HCT116 (cell line): Measurements from ENCODE around the gene CLPTM1L. TPM values are rescaled to one million over a fixed set of nuclear protein-coding genes. Genes with fewer than 3 reads are reported as not detected.

Source experiments
- ATAC-seq: fragments of 200-7000 bp; cut with Tn5 transposase; 2 replicates; pipeline ENCODE4 v1.9.1; 2020; ENCODE audit warnings: mild to moderate bottlenecking, moderate library complexity
- BruUV-seq: library from RNA; stranded (reverse); fragments of 400-500 nt; replicated peaks from 2 replicates; lab custom pipeline; 2021; lab: Mats Ljungman, UMichigan
- CTCF ChIA-PET: fragments of 300-600 bp; sonication (Branson Sonifier 250); formaldehyde crosslinking; loops from one replicate; lab custom pipeline; 2021; ENCODE audit warnings: antibody characterized with exemption; lab: Charles Lee
- POLR2A ChIA-PET: fragments of 300-600, 350-600 bp; sonication (Branson Sonifier 250); formaldehyde crosslinking; loops from one replicate; lab custom pipeline; 2021; ENCODE audit warnings: antibody characterized with exemption; lab: Charles Lee
- RAD21 ChIA-PET, 2 experiments: fragments of 300-600 bp; sonication (Branson Sonifier 250); formaldehyde crosslinking; loops; one replicate each; lab custom pipeline; 2023; ENCODE audit warnings: low total read pairs in 2 of 2; ENCODE audit not compliant: uncharacterized antibody in 2 of 2, unreplicated experiment in 2 of 2, low non-redundant PET in 1 of 2; lab: Charles Lee
- DNase-seq: peaks from one replicate; pipeline ENCODE4 v3.0.0-alpha.2; 2010; ENCODE audit warnings: low read depth, low spot score
- H2AFZ ChIP-seq: fragments of 200-600 bp; shearing (Covaris generic), sonication (generic); 2 replicates; pipeline ENCODE4 v1.6.1; 2017; ENCODE audit warnings: low read depth, mixed run types, mixed read lengths, antibody characterized with exemption, low read length; ENCODE audit not compliant: poor library complexity, severe bottlenecking
- H3K27ac ChIP-seq: 2 replicates; pipeline ENCODE4 v1.5.1; 2012; ENCODE audit warnings: low read depth, low read length
- H3K27me3 ChIP-seq: fragments of 200-600 bp; sonication (generic); 2 replicates; pipeline ENCODE4 v1.6.1; 2016; ENCODE audit warnings: mixed run types, low read length, mixed read lengths; ENCODE audit not compliant: insufficient read depth
- H3K36me3 ChIP-seq, 2 experiments: fragments of 200-500 bp in 1 of 2; fragments of 200-600 bp in 1 of 2; sonication (Bioruptor generic) in 1 of 2; sonication (generic) in 1 of 2; 2 replicates each; pipeline versions ENCODE4 v1.5.1 to v1.6.1; 2014 to 2016; ENCODE audit warnings: low read length in 2 of 2, inconsistent platforms in 1 of 2, mixed read lengths in 1 of 2, mixed run types in 1 of 2; ENCODE audit not compliant: insufficient read depth in 2 of 2, control insufficient read depth in 1 of 2
- H3K4me1 ChIP-seq, 2 experiments: fragments of 200-600 bp in 1 of 2; sonication (generic) in 1 of 2; 2 replicates each; pipeline versions ENCODE4 v1.5.1 to v1.6.1; 2012 to 2017; ENCODE audit warnings: low read length in 2 of 2, inconsistent platforms in 1 of 2, mild to moderate bottlenecking in 1 of 2, mixed read lengths in 1 of 2, mixed run types in 1 of 2, moderate library complexity in 1 of 2; ENCODE audit not compliant: insufficient read depth in 2 of 2, control insufficient read depth in 1 of 2
- H3K4me2 ChIP-seq: fragments of 200-600 bp; sonication (generic); 2 replicates; pipeline ENCODE4 v1.6.1; 2017; ENCODE audit warnings: mixed run types, low read length, mixed read lengths
- H3K4me3 ChIP-seq, 2 experiments: fragments of 200-600 bp in 1 of 2; sonication (generic) in 1 of 2; replicated peaks in 1 of 2; 2 replicates each; pipeline ENCODE4 v1.5.1; 2011 to 2016; ENCODE audit warnings: low read length in 2 of 2, control low read depth in 1 of 2, low read depth in 1 of 2, mild to moderate bottlenecking in 1 of 2, mixed read lengths in 1 of 2, mixed run types in 1 of 2
- H3K79me2 ChIP-seq: fragments of 200-600 bp; sonication (generic); 2 replicates; pipeline ENCODE4 v1.6.1; 2017; ENCODE audit warnings: mild to moderate bottlenecking, mixed run types, low read length, moderate library complexity, mixed read lengths; ENCODE audit not compliant: insufficient read depth
- H3K9ac ChIP-seq: fragments of 200-600 bp; sonication (generic); 2 replicates; pipeline ENCODE4 v1.6.1; 2016; ENCODE audit warnings: low read length, mixed read lengths
- H3K9me2 ChIP-seq: fragments of 200-600 bp; sonication (generic), shearing (Covaris generic); 2 replicates; pipeline ENCODE4 v1.6.1; 2017; ENCODE audit warnings: mixed run types, mild to moderate bottlenecking, moderate library complexity; ENCODE audit not compliant: insufficient read depth
- H3K9me3 ChIP-seq, 2 experiments: fragments of 200-500 bp in 1 of 2; fragments of 200-600 bp in 1 of 2; sonication (Bioruptor generic) in 1 of 2; sonication (generic) in 1 of 2; 2 replicates each; pipeline ENCODE4 v1.6.1; 2014 to 2017; ENCODE audit warnings: low read length in 2 of 2, mixed read lengths in 2 of 2, inconsistent platforms in 1 of 2, low read depth in 1 of 2, mild to moderate bottlenecking in 1 of 2, mixed run types in 1 of 2, moderate library complexity in 1 of 2; ENCODE audit not compliant: control insufficient read depth in 1 of 2, insufficient read depth in 1 of 2
- H4K20me1 ChIP-seq: fragments of 200-600 bp; sonication (generic), shearing (Covaris generic); 2 replicates; pipeline ENCODE4 v1.6.1; 2017; ENCODE audit warnings: mixed run types, mild to moderate bottlenecking, moderate library complexity; ENCODE audit not compliant: insufficient read depth
- CBX3 ChIP-seq: IDR thresholded peaks from 2 replicates; pipeline ENCODE4 v1.6.1; 2012; ENCODE audit warnings: low read depth
- CEBPB ChIP-seq: IDR thresholded peaks from 2 replicates; pipeline ENCODE4 v1.6.1; 2012; ENCODE audit warnings: low read depth
- ELF1 ChIP-seq: IDR thresholded peaks from 2 replicates; pipeline ENCODE4 v1.6.1; 2012; ENCODE audit warnings: low read depth, borderline replicate concordance
- EZH2 ChIP-seq: fragments of 200-600 bp; sonication (generic); IDR thresholded peaks from 2 replicates; pipeline ENCODE4 v1.6.1; 2017; ENCODE audit warnings: antibody characterized with exemption, mixed run types
- EZH2phosphoT487 ChIP-seq: fragments of 200-600 bp; IDR thresholded peaks from 2 replicates; pipeline ENCODE4 v1.6.1; 2018; ENCODE audit warnings: antibody characterized with exemption, borderline replicate concordance
- FOSL1 ChIP-seq: IDR thresholded peaks from 2 replicates; pipeline ENCODE4 v1.6.1; 2012; ENCODE audit warnings: low read depth
- JUND ChIP-seq: IDR thresholded peaks from 2 replicates; pipeline ENCODE4 v1.6.1; 2012
- MAX ChIP-seq: IDR thresholded peaks from 2 replicates; pipeline ENCODE4 v1.6.1; 2012
- POLR2A ChIP-seq: IDR thresholded peaks from 2 replicates; pipeline ENCODE4 v1.7.0; 2011; ENCODE audit warnings: borderline replicate concordance; ENCODE audit not compliant: insufficient read depth, insufficient read length; ENCODE audit errors: extremely low read depth
- POLR2AphosphoS5 ChIP-seq: IDR thresholded peaks from 2 replicates; pipeline ENCODE4 v1.6.1; 2011; ENCODE audit warnings: mild to moderate bottlenecking, low read depth, low read length, moderate library complexity
- RAD21 ChIP-seq: IDR thresholded peaks from 2 replicates; pipeline ENCODE4 v1.6.1; 2012; ENCODE audit warnings: low read depth, mild to moderate bottlenecking
- SP1 ChIP-seq: IDR thresholded peaks from 2 replicates; pipeline ENCODE4 v1.6.1; 2012; ENCODE audit warnings: low read depth
- TCF7L2 ChIP-seq: IDR thresholded peaks from 2 replicates; pipeline ENCODE4 v1.7.0; 2011; ENCODE audit warnings: borderline replicate concordance, inconsistent platforms; ENCODE audit not compliant: insufficient read depth, insufficient read length; ENCODE audit errors: extremely low read depth
- YY1 ChIP-seq: IDR thresholded peaks from 2 replicates; pipeline ENCODE4 v1.6.1; 2011; ENCODE audit warnings: low read length, low read depth, moderate library complexity, mild to moderate bottlenecking; ENCODE audit not compliant: insufficient replicate concordance; ENCODE audit errors: extremely low read depth
- ZBTB33 ChIP-seq: IDR thresholded peaks from 2 replicates; pipeline ENCODE4 v1.6.1; 2011; ENCODE audit warnings: mild to moderate bottlenecking, low read length, moderate library complexity; ENCODE audit not compliant: insufficient replicate concordance; ENCODE audit errors: extremely low read depth
- ZNF274 ChIP-seq: fragments of 200-500 bp; sonication (Bioruptor generic); IDR thresholded peaks from 2 replicates; pipeline ENCODE4 v1.6.1; 2014; ENCODE audit warnings: mild to moderate bottlenecking, low read depth, low read length, inconsistent platforms
- intact Hi-C: fragments of 100-400 bp; cut with micrococcal nuclease; formaldehyde crosslinking; loops from 2 replicates; pipeline ENCODE4 v1.10.0; 2022
- total RNA-seq: library from RNA; stranded (reverse); gene quantifications from one replicate; pipeline ENCODE4 v1.2.1, GENCODE V29; 2021; ENCODE audit not compliant: unreplicated experiment
- TF ChIP-seq, protein P1 (sequence below), 3 experiments: fragments of 200-600 bp in 1 of 3; sonication (generic) in 1 of 3; IDR thresholded peaks in 2 of 3; conservative IDR thresholded peaks in 1 of 3; 2 replicates each; pipeline ENCODE4 v1.5.1; 2012 to 2017; ENCODE audit warnings: low read depth in 2 of 3, low read length in 2 of 3, antibody characterized with exemption in 1 of 3, borderline replicate concordance in 1 of 3, control low read depth in 1 of 3, mild to moderate bottlenecking in 1 of 3, mixed read lengths in 1 of 3, mixed run types in 1 of 3, moderate library complexity in 1 of 3; ENCODE audit not compliant: insufficient read depth in 1 of 3
- TF ChIP-seq, protein P2 (sequence below): IDR thresholded peaks from 2 replicates; pipeline ENCODE4 v1.6.1; 2012; ENCODE audit warnings: low read depth

CLPTM1L gene
- total RNA-seq, 1 experiment from 2014 or later = 98.4 TPM

GRCh38 chr5:1331861-1332405, 13.0 kb downstream of the CLPTM1L start:
- H3K4me3 ChIP-seq = no peak overlapping the region
- ChIA-PET POLR2A (no interaction called here), RAD21 (no interaction called here), CTCF (no interaction called here)
- no peak overlapping the region for H3K27ac ChIP-seq
- H3K9me2 ChIP-seq = no peaks in the 10 kb centered on the region
- H4K20me1 ChIP-seq = peaks cover 5% of the 10 kb centered on the region; the same call in 1 of the 2 replicates
- peaks cover 26% of the 10 kb centered on the region for H3K79me2 ChIP-seq
- H2AFZ ChIP-seq = no peak overlapping the region
- no peak overlapping the region for H3K4me2 ChIP-seq
- BruUV-seq = no TSS peak
- ATAC-seq (no peak), DNase-seq (no peak)
- TF ChIP-seq, protein P1, sequence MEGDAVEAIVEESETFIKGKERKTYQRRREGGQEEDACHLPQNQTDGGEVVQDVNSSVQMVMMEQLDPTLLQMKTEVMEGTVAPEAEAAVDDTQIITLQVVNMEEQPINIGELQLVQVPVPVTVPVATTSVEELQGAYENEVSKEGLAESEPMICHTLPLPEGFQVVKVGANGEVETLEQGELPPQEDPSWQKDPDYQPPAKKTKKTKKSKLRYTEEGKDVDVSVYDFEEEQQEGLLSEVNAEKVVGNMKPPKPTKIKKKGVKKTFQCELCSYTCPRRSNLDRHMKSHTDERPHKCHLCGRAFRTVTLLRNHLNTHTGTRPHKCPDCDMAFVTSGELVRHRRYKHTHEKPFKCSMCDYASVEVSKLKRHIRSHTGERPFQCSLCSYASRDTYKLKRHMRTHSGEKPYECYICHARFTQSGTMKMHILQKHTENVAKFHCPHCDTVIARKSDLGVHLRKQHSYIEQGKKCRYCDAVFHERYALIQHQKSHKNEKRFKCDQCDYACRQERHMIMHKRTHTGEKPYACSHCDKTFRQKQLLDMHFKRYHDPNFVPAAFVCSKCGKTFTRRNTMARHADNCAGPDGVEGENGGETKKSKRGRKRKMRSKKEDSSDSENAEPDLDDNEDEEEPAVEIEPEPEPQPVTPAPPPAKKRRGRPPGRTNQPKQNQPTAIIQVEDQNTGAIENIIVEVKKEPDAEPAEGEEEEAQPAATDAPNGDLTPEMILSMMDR (IDR thresholded peaks at IDR 0.05 in 2 of 3, conservative IDR thresholded peaks at IDR 0.05 in 1 of 3; ENCODE audit: borderline replicate concordance in 1 of 3, insufficient read depth in 1 of 3, low read depth in 2 of 3, low read length in 2 of 3) = no peak
- TF ChIP-seq TCF7L2 = no peak
- no peak for TF ChIP-seq MAX
- no peak for TF ChIP-seq RAD21
- TF ChIP-seq YY1 = no peak
- TF ChIP-seq ZNF274 = no peak
- TF ChIP-seq FOSL1 = no peak
- no peak for TF ChIP-seq ZBTB33
- no peak for TF ChIP-seq EZH2phosphoT487
- no peak for TF ChIP-seq EZH2
- TF ChIP-seq CEBPB = no peak
- no peak for TF ChIP-seq POLR2AphosphoS5
- no peak for TF ChIP-seq POLR2A
- TF ChIP-seq SP1 = no peak
- TF ChIP-seq, protein P2, sequence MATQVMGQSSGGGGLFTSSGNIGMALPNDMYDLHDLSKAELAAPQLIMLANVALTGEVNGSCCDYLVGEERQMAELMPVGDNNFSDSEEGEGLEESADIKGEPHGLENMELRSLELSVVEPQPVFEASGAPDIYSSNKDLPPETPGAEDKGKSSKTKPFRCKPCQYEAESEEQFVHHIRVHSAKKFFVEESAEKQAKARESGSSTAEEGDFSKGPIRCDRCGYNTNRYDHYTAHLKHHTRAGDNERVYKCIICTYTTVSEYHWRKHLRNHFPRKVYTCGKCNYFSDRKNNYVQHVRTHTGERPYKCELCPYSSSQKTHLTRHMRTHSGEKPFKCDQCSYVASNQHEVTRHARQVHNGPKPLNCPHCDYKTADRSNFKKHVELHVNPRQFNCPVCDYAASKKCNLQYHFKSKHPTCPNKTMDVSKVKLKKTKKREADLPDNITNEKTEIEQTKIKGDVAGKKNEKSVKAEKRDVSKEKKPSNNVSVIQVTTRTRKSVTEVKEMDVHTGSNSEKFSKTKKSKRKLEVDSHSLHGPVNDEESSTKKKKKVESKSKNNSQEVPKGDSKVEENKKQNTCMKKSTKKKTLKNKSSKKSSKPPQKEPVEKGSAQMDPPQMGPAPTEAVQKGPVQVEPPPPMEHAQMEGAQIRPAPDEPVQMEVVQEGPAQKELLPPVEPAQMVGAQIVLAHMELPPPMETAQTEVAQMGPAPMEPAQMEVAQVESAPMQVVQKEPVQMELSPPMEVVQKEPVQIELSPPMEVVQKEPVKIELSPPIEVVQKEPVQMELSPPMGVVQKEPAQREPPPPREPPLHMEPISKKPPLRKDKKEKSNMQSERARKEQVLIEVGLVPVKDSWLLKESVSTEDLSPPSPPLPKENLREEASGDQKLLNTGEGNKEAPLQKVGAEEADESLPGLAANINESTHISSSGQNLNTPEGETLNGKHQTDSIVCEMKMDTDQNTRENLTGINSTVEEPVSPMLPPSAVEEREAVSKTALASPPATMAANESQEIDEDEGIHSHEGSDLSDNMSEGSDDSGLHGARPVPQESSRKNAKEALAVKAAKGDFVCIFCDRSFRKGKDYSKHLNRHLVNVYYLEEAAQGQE = no peak
- no peak for TF ChIP-seq CBX3
- no peak for TF ChIP-seq JUND
- TF ChIP-seq ELF1 = no peak
- no peak overlapping the region for H3K9ac ChIP-seq
- no peaks in the 10 kb centered on the region for H3K27me3 ChIP-seq
- intact Hi-C loops = no loop called here
- H3K36me3 ChIP-seq = peaks cover 12 to 42% of the 10 kb centered on the region in 2 experiments; a peak in 3 of 4 replicates
- no peaks in the 10 kb centered on the region for H3K9me3 ChIP-seq
- H3K4me1 ChIP-seq = peaks cover 15 to 22% of the 10 kb centered on the region in 2 experiments
